Loucy (cell line): ENCODE data around the gene MMAB.

Experiments
- H2AFZ ChIP-seq: fragments of 200-600 bp; sonication (generic); 2 replicates; pipeline ENCODE4 v1.6.0; 2016; ENCODE audit warnings: antibody characterized with exemption, mild to moderate bottlenecking, low read length, moderate library complexity
- H3F3A ChIP-seq: fragments of 200-600 bp; 2 replicates; pipeline ENCODE4 v1.6.0; 2016; ENCODE audit warnings: antibody characterized with exemption, low read depth, mild to moderate bottlenecking
- H3K27me3 ChIP-seq: fragments of 200-600 bp; sonication (generic); 2 replicates; pipeline ENCODE4 v1.6.1; 2014; ENCODE audit warnings: low read length, mild to moderate bottlenecking; ENCODE audit not compliant: insufficient read depth, poor library complexity, severe bottlenecking
- H3K36me3 ChIP-seq: fragments of 200-600 bp; sonication (generic); 2 replicates; pipeline ENCODE4 v1.6.1; 2016; ENCODE audit warnings: low read length; ENCODE audit not compliant: insufficient read depth
- H3K4me1 ChIP-seq: fragments of 200-600 bp; sonication (generic); 2 replicates; pipeline ENCODE4 v1.5.1; 2014; ENCODE audit warnings: low read length, mild to moderate bottlenecking; ENCODE audit not compliant: insufficient read depth, poor library complexity, severe bottlenecking
- H3K4me2 ChIP-seq: fragments of 200-600 bp; sonication (generic); 2 replicates; pipeline ENCODE4 v1.6.0; 2014; ENCODE audit warnings: antibody characterized with exemption, low read length, low read depth, mild to moderate bottlenecking; ENCODE audit not compliant: poor library complexity, severe bottlenecking
- H3K4me3 ChIP-seq: fragments of 200-600 bp; sonication (generic); 2 replicates; pipeline ENCODE4 v1.5.1; 2014; ENCODE audit warnings: low read length, mild to moderate bottlenecking, mixed read lengths; ENCODE audit not compliant: poor library complexity, severe bottlenecking
- H3K79me2 ChIP-seq: fragments of 200-600 bp; sonication (generic); 2 replicates; pipeline ENCODE4 v1.6.1; 2014; ENCODE audit warnings: low read length; ENCODE audit not compliant: insufficient read depth
- H3K9ac ChIP-seq: fragments of 200-600 bp; sonication (generic); 2 replicates; pipeline ENCODE4 v1.6.0; 2014; ENCODE audit warnings: mild to moderate bottlenecking, low read depth, low read length, moderate library complexity; ENCODE audit not compliant: poor library complexity, severe bottlenecking
- H3K9me2 ChIP-seq: fragments of 200-600 bp; sonication (generic); replicated peaks from 2 replicates; pipeline ENCODE4 v1.6.1; 2016; ENCODE audit warnings: low read depth, low read length, mixed read lengths
- H3K9me3 ChIP-seq: fragments of 200-600 bp; sonication (generic); 2 replicates; pipeline ENCODE4 v1.6.1; 2014; ENCODE audit warnings: mild to moderate bottlenecking, antibody characterized with exemption, low read length, low read depth; ENCODE audit not compliant: insufficient read depth
- H4K20me1 ChIP-seq: fragments of 200-600 bp; sonication (generic); 2 replicates; pipeline ENCODE4 v1.6.0; 2014; ENCODE audit warnings: antibody characterized with exemption, low read length, mild to moderate bottlenecking; ENCODE audit not compliant: insufficient read depth, poor library complexity, severe bottlenecking
- CTCF ChIP-seq: fragments of 200-600 bp; sonication (generic); conservative IDR thresholded peaks from 2 replicates; pipeline ENCODE4 v1.5.1; 2014; ENCODE audit warnings: mild to moderate bottlenecking, antibody characterized with exemption, low read length
- EZH2phosphoT487 ChIP-seq: fragments of 200-600 bp; IDR thresholded peaks from 2 replicates; pipeline ENCODE4 v1.6.1; 2018; ENCODE audit warnings: antibody characterized with exemption, mild to moderate bottlenecking, moderate library complexity, borderline replicate concordance

Gene MMAB

GRCh38 chr12:109571773-109572505, 1.4 kb downstream of the MMAB start:
- H3K79me2 ChIP-seq = peaks cover 50% of the 10 kb centered on the region
- H3K36me3 ChIP-seq = peaks cover 11% of the 10 kb centered on the region; the same call in 1 of the 2 replicates
- no peaks in the 10 kb centered on the region for H3F3A ChIP-seq
- TF ChIP-seq EZH2phosphoT487 (no peak), CTCF (no peak)
- no peaks in the 10 kb centered on the region for H4K20me1 ChIP-seq
- H3K9ac ChIP-seq = peak overlapping the region; percentile 83
- peaks cover 42% of the 10 kb centered on the region for H3K4me1 ChIP-seq
- no peak overlapping the region for H2AFZ ChIP-seq
- no peaks in the 10 kb centered on the region for H3K9me3 ChIP-seq
- H3K9me2 ChIP-seq = no peaks in the 10 kb centered on the region
- peak overlapping the region; percentile 77 for H3K4me2 ChIP-seq
- peak overlapping the region; percentile 79 for H3K4me3 ChIP-seq
- H3K27me3 ChIP-seq = no peaks in the 10 kb centered on the region

GRCh38 chr12:109568486-109568885, 4.8 kb downstream of the MMAB start:
- H3K9me2 ChIP-seq = no peaks in the 10 kb centered on the region
- H3K4me3 ChIP-seq = no peak overlapping the region
- no peak overlapping the region for H3K9ac ChIP-seq
- H4K20me1 ChIP-seq = no peaks in the 10 kb centered on the region
- TF ChIP-seq CTCF (no peak), EZH2phosphoT487 (no peak)
- H3K79me2 ChIP-seq = peaks cover 27% of the 10 kb centered on the region; the same call in 1 of the 2 replicates
- peaks cover 20% of the 10 kb centered on the region for H3K4me1 ChIP-seq
- no peak overlapping the region for H3K4me2 ChIP-seq
- no peaks in the 10 kb centered on the region for H3K9me3 ChIP-seq
- H2AFZ ChIP-seq = no peak overlapping the region
- H3K36me3 ChIP-seq = peaks cover 20% of the 10 kb centered on the region; the same call in 1 of the 2 replicates
- H3K27me3 ChIP-seq = no peaks in the 10 kb centered on the region
- H3F3A ChIP-seq = no peaks in the 10 kb centered on the region

GRCh38 chr12:109567967-109568366, 5.3 kb downstream of the MMAB start:
- Histone ChIP-seq H3K27me3 (no peaks in the 10 kb centered on the region), H3K4me1 (peaks cover 20% of the 10 kb centered on the region), H3K4me3 (no peak overlapping the region), H3F3A (no peaks in the 10 kb centered on the region), H4K20me1 (no peaks in the 10 kb centered on the region), H2AFZ (no peak overlapping the region), H3K9ac (no peak overlapping the region), H3K9me3 (no peaks in the 10 kb centered on the region), H3K36me3 (peaks cover 22% of the 10 kb centered on the region; the same call in 1 of the 2 replicates), H3K4me2 (no peak overlapping the region), H3K9me2 (no peaks in the 10 kb centered on the region), H3K79me2 (peaks cover 24% of the 10 kb centered on the region; the same call in 1 of the 2 replicates)
- TF ChIP-seq EZH2phosphoT487 (no peak), CTCF (no peak)
